ENCODE data around the gene GLCE. TPM values are rescaled to one million over a fixed set of nuclear protein-coding genes. Genes with fewer than 3 reads are reported as not detected.
"Not testable (repeated sequence)": the region's sequence is repeated elsewhere in the genome, so short reads cannot be mapped to it uniquely, and the experiment has no call there.

The GLCE gene
- total and polyA plus RNA-seq, 10 of the 15 experiments (the other 5 are each of a cell fraction or from before 2014, with no cell fraction given): 2.1 to 11.9 (median 2.9) TPM

DNA sequence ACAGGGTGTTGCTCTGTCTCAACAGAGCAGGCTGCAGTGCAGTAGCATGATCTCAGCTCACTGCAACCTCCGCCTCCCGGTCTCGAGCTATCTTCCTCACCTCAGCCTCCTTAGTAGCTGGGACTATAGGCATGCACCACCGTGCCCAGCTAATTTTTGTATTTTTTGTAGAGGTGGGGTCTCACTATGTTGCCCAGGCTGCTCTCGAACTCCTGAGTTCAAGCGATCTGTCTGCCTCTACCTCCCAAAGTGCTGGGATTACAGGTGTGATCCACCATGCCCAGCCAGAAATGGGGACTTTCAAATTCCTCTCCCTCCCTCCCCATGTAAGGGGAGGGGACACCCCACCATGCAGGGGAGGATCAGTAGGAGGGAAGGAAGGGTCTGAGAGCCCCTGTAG lies 141.7 kb downstream of the GLCE start:
- RAD21 ChIA-PET (ENCODE audit: unreplicated experiment); H3K27ac ChIP-seq (ENCODE audit: control insufficient read depth, insufficient read depth); H3K4me1 ChIP-seq (ENCODE audit: control insufficient read depth, insufficient read depth, low read length); BruUV-seq (replicated peaks); H4K20me1 ChIP-seq (ENCODE audit: control insufficient read depth, insufficient read depth); FAIRE-seq; POLR2A ChIA-PET; H3K4me2 ChIP-seq (ENCODE audit: control insufficient read depth, insufficient read depth); H3K36me3 ChIP-seq (ENCODE audit: control insufficient read depth in 2 of 2, insufficient read depth in 2 of 2, low read length in 1 of 2); ATAC-seq; H3K4me3 ChIP-seq; in situ Hi-C loops (cut with MboI); H3K9me3 ChIP-seq (replicated peaks; ENCODE audit: control insufficient read depth, insufficient read depth, low read length); H2AFZ ChIP-seq (ENCODE audit: control insufficient read depth, low read depth, low read length); intact Hi-C loops (cut with micrococcal nuclease; ENCODE audit: unreplicated experiment); H3K79me2 ChIP-seq (ENCODE audit: control insufficient read depth, insufficient read depth, low read length); H3K9ac ChIP-seq (ENCODE audit: control insufficient read depth, insufficient read depth, low read length); DNase-seq (ENCODE audit: low read depth, low spot score): not testable (repeated sequence)
- ChIA-PET SMC1A (ENCODE audit: uncharacterized antibody, unreplicated experiment) (interaction anchor here (1.0 kb wide), 1 partner anchor 174 kb away, joined by 3 read pairs; no protein-coding TSS in a partner anchor), CTCF (interaction anchor here (0.7 to 1.4 kb wide), 2 partner anchors 267 to 854 kb away, joined by 3 to 4 read pairs; no protein-coding TSS in a partner anchor)
- 51% methylated on average over 6 of the region's 6 CpGs for WGBS (ENCODE audit: insufficient coverage, insufficient replicate concordance, low lambda C conversion rate, missing lambda C conversion rate)
- H3K27me3 ChIP-seq (replicated peaks in 1 of 2; ENCODE audit: control insufficient read depth in 2 of 2, insufficient read depth in 2 of 2, low read length in 1 of 2): peaks cover 5 to 11% of the 10 kb centered on the region in 2 experiments

DNA sequence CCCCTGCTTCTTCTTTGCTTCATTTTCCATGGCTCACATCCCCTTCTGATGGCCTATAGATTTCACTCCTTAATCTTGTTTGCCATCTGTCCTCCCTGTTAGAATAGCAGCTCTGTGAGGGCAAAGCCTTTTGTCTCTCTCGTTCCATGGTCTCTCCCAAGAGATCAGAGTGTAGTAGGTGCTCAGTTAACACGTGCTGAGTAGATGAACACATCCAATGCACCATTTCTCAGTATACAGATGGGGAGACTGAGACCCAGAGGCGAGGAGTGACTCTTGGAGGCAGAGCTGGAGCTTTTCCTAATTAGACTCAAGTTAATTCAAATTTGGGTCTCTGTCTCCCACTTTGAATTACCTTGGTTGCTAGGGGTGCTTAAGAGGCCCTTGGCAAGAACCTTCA lies 142.5 kb downstream of the GLCE start:
- POLR2A ChIA-PET: no interaction called here
- ATAC-seq: no peak
- H3K79me2 ChIP-seq (ENCODE audit: control insufficient read depth, insufficient read depth, low read length): no peaks in the 10 kb centered on the region
- intact Hi-C loops (cut with micrococcal nuclease; ENCODE audit: unreplicated experiment) (no loop called here), in situ Hi-C loops (cut with MboI) (no loop called here)
- 3% methylated on average over 3 of the region's 3 CpGs for WGBS (ENCODE audit: insufficient coverage, insufficient replicate concordance, low lambda C conversion rate, missing lambda C conversion rate)
- RAD21 ChIA-PET (ENCODE audit: unreplicated experiment): no interaction called here
- SMC1A ChIA-PET (ENCODE audit: uncharacterized antibody, unreplicated experiment): interaction anchor here (1.0 kb wide), 1 partner anchor 175 kb away, joined by 3 read pairs; no protein-coding TSS in a partner anchor
- DNase-seq (ENCODE audit: low read depth, low spot score): no peak
- CTCF ChIA-PET: interaction anchor here (0.6 to 1.4 kb wide), 2 partner anchors 268 to 1400 kb away, joined by 3 to 4 read pairs; no protein-coding TSS in a partner anchor
- H3K9ac ChIP-seq (ENCODE audit: control insufficient read depth, insufficient read depth, low read length): no peak overlapping the region
- H3K4me2 ChIP-seq (ENCODE audit: control insufficient read depth, insufficient read depth): no peak overlapping the region
- no peaks in the 10 kb centered on the region for H3K4me1 ChIP-seq (ENCODE audit: control insufficient read depth, insufficient read depth, low read length)
- no peaks in the 10 kb centered on the region for H4K20me1 ChIP-seq (ENCODE audit: control insufficient read depth, insufficient read depth)
- H3K9me3 ChIP-seq (replicated peaks; ENCODE audit: control insufficient read depth, insufficient read depth, low read length): no peaks in the 10 kb centered on the region
- H3K27me3 ChIP-seq (replicated peaks in 1 of 2; ENCODE audit: control insufficient read depth in 2 of 2, insufficient read depth in 2 of 2, low read length in 1 of 2): peaks cover 5 to 8% of the 10 kb centered on the region in 2 experiments
- no peak overlapping the region for H2AFZ ChIP-seq (ENCODE audit: control insufficient read depth, low read depth, low read length)
- BruUV-seq (replicated peaks): no TSS peak
- no peak for FAIRE-seq
- TF ChIP-seq CHD1 (IDR thresholded peaks at IDR 0.05; ENCODE audit: low read depth, low read length) (no peak), IKZF2 (IDR thresholded peaks at IDR 0.05) (no peak), BHLHE40 (IDR thresholded peaks at IDR 0.05; ENCODE audit: borderline replicate concordance in 1 of 2, low read depth in 2 of 2, low read length in 1 of 2) (no peak), SRF (IDR thresholded peaks at IDR 0.05; ENCODE audit: low read depth in 2 of 2, low read length in 2 of 2) (no peak), IKZF1 (conservative IDR thresholded peaks at IDR 0.05) (no peak), NR2C1 (IDR thresholded peaks at IDR 0.05) (no peak), KLF5 (IDR thresholded peaks at IDR 0.05; ENCODE audit: partially characterized antibody) (no peak)
- TF ChIP-seq, protein P1, sequence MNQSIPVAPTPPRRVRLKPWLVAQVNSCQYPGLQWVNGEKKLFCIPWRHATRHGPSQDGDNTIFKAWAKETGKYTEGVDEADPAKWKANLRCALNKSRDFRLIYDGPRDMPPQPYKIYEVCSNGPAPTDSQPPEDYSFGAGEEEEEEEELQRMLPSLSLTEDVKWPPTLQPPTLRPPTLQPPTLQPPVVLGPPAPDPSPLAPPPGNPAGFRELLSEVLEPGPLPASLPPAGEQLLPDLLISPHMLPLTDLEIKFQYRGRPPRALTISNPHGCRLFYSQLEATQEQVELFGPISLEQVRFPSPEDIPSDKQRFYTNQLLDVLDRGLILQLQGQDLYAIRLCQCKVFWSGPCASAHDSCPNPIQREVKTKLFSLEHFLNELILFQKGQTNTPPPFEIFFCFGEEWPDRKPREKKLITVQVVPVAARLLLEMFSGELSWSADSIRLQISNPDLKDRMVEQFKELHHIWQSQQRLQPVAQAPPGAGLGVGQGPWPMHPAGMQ (IDR thresholded peaks at IDR 0.05; ENCODE audit: borderline replicate concordance): no peak
- H3K36me3 ChIP-seq (ENCODE audit: control insufficient read depth in 2 of 2, insufficient read depth in 2 of 2, low read length in 1 of 2): no peaks in the 10 kb centered on the region
- no peak overlapping the region for H3K27ac ChIP-seq (ENCODE audit: control insufficient read depth, insufficient read depth)
- H3K4me3 ChIP-seq: no peak overlapping the region

All from GM12878 (cell line).